ENCODE measurements around the gene PLA2G10.
"Not testable (repeated sequence)": the region's sequence is repeated elsewhere in the genome, so short reads cannot be mapped to it uniquely, and the experiment has no call there.

Gene PLA2G10

GRCh38 chr16:14694129-14694528 lies at the start of gene PLA2G10:
Gene PLA2G10, minus strand, starts transcription at chr16:14694308. Its CDS starts 79 bp downstream, at chr16:14694229.
- DNase-seq: not testable (repeated sequence)

GRCh38 chr16:14742273-14743128 lies 48.4 kb upstream of the PLA2G10 start, which contains the start of gene NPIPA2:
Gene NPIPA2, plus strand, starts transcription at chr16:14742533. Its CDS starts 5,533 bp downstream, at chr16:14748066.
- not testable (repeated sequence) for DNase-seq

GRCh38 chr16:14741794-14742193 lies 47.7 kb upstream of the PLA2G10 start:
- DNase-seq: not testable (repeated sequence)

- DNase-seq: not testable (repeated sequence)
Measured at GRCh38 chr16:14740832-14741385, 46.8 kb upstream of the PLA2G10 start.

- DNase-seq: not testable (repeated sequence)
Measured at GRCh38 chr16:14733233-14733632, 39.1 kb upstream of the PLA2G10 start.

- DNase-seq: not testable (repeated sequence)
Measured at GRCh38 chr16:14703156-14704011, 9.3 kb upstream of the PLA2G10 start, which contains the start of gene NPIPA3. Gene NPIPA3, plus strand, starts transcription at chr16:14703411. Its CDS starts 5,533 bp downstream, at chr16:14708944.

- not testable (repeated sequence) for DNase-seq
Measured at GRCh38 chr16:14702672-14703071, 8.6 kb upstream of the PLA2G10 start.

GRCh38 chr16:14701859-14702258 lies 7.8 kb upstream of the PLA2G10 start:
- not testable (repeated sequence) for DNase-seq

- not testable (repeated sequence) for DNase-seq
Measured at GRCh38 chr16:14685870-14686793, 8.0 kb downstream of the PLA2G10 start.

- no peak for DNase-seq
Measured at GRCh38 chr16:14682121-14682520, 12.0 kb downstream of the PLA2G10 start.

- DNase-seq: no peak
Measured at GRCh38 chr16:14681115-14681514, 13.0 kb downstream of the PLA2G10 start.

- not testable (repeated sequence) for DNase-seq
Measured at GRCh38 chr16:14680396-14680795, 13.7 kb downstream of the PLA2G10 start.

GRCh38 chr16:14678748-14679497 lies 15.2 kb downstream of the PLA2G10 start:
- no peak for DNase-seq

- DNase-seq: no peak
Measured at GRCh38 chr16:14677627-14678026, 16.5 kb downstream of the PLA2G10 start.

- DNase-seq: no peak
Measured at GRCh38 chr16:14676633-14677032, 17.5 kb downstream of the PLA2G10 start.

GRCh38 chr16:14672403-14672971 lies 21.6 kb downstream of the PLA2G10 start:
- no peak for DNase-seq

GRCh38 chr16:14669776-14670175 lies 24.3 kb downstream of the PLA2G10 start:
- DNase-seq: no peak

GRCh38 chr16:14668556-14669223 lies 25.4 kb downstream of the PLA2G10 start:
- no peak for DNase-seq

GRCh38 chr16:14667347-14668266 lies 26.5 kb downstream of the PLA2G10 start:
- no peak for DNase-seq
